Type B pancreatic cell (in vitro differentiated cells): Measurements from ENCODE around the gene CDC42BPG. TPM values are rescaled to one million over a fixed set of nuclear protein-coding genes. Genes with fewer than 3 reads are reported as not detected.
A peak's percentile ranks its signal among the peaks of the same experiment; 100 is the strongest.

Source experiments
- DNase-seq: peaks from one replicate; pipeline ENCODE4 v3.0.0; 2021; ENCODE audit warnings: mixed read lengths; ENCODE audit not compliant: unreplicated experiment; ENCODE audit errors: extremely low spot score
- H3K27ac Mint-ChIP-seq: 2 replicates; pipeline ENCODE4 v1.8.0; 2021; ENCODE audit warnings: mild to moderate bottlenecking, mixed read lengths
- H3K27me3 Mint-ChIP-seq: 2 replicates; pipeline ENCODE4 v1.8.0; 2021; ENCODE audit warnings: mixed read lengths
- H3K36me3 Mint-ChIP-seq: 2 replicates; pipeline ENCODE4 v1.8.0; 2021; ENCODE audit warnings: mixed read lengths
- H3K4me1 Mint-ChIP-seq: one replicate; pipeline ENCODE4 v1.8.0; 2021; ENCODE audit warnings: mixed read lengths; ENCODE audit not compliant: unreplicated experiment
- H3K4me3 Mint-ChIP-seq: 2 replicates; pipeline ENCODE4 v1.8.0; 2021; ENCODE audit warnings: mild to moderate bottlenecking, mixed read lengths
- H3K9me3 Mint-ChIP-seq: 2 replicates; pipeline ENCODE4 v1.8.0; 2021; ENCODE audit warnings: mixed read lengths
- CTCF ChIP-seq: fragments of 200-600 bp; sonication (generic); conservative IDR thresholded peaks from 2 replicates; pipeline ENCODE4 v1.5.0; 2021; ENCODE audit warnings: antibody characterized with exemption, mild to moderate bottlenecking
- total RNA-seq: library from RNA; stranded (reverse); gene quantifications from 2 replicates; pipeline ENCODE4 v1.2.1, GENCODE V29; 2021; ENCODE audit warnings: low replicate concordance

The CDC42BPG gene
- total RNA-seq, 1 donor from 2014 or later: 20.1 TPM

- H3K36me3 Mint-ChIP-seq: peaks cover 8% of the 10 kb centered on the region
- no peaks in the 10 kb centered on the region for H3K9me3 Mint-ChIP-seq
- DNase-seq: no peak
- peak overlapping the region; percentile 99 for H3K27ac Mint-ChIP-seq
- peak overlapping the region; percentile 99 for H3K4me3 Mint-ChIP-seq
- no peaks in the 10 kb centered on the region for H3K27me3 Mint-ChIP-seq
- no peak for TF ChIP-seq CTCF
- H3K4me1 Mint-ChIP-seq: peaks cover 35% of the 10 kb centered on the region
Measured at GRCh38 chr11:64878223-64878493, 33.7 kb upstream of the CDC42BPG start.

GRCh38 chr11:64877390-64878222 lies 33.2 kb upstream of the CDC42BPG start:
- peaks cover 12% of the 10 kb centered on the region for H3K36me3 Mint-ChIP-seq
- no peaks in the 10 kb centered on the region for H3K27me3 Mint-ChIP-seq
- H3K9me3 Mint-ChIP-seq: no peaks in the 10 kb centered on the region
- no peak for DNase-seq
- no peak for TF ChIP-seq CTCF
- peaks cover 40% of the 10 kb centered on the region for H3K4me1 Mint-ChIP-seq
- H3K4me3 Mint-ChIP-seq: peak overlapping the region; percentile 99
- peak overlapping the region; percentile 99 for H3K27ac Mint-ChIP-seq

- Mint-ChIP-seq H3K27ac (peak overlapping the region; percentile 99), H3K4me1 (peaks cover 40% of the 10 kb centered on the region), H3K36me3 (peaks cover 12% of the 10 kb centered on the region), H3K4me3 (peak overlapping the region; percentile 99), H3K9me3 (no peaks in the 10 kb centered on the region), H3K27me3 (no peaks in the 10 kb centered on the region)
- no peak for TF ChIP-seq CTCF
- DNase-seq: no peak
Measured at GRCh38 chr11:64876835-64877341, 32.4 kb upstream of the CDC42BPG start.

GRCh38 chr11:64876229-64876750 lies 31.8 kb upstream of the CDC42BPG start:
- DNase-seq: no peak
- Mint-ChIP-seq H3K4me3 (peak overlapping the region; percentile 99), H3K9me3 (no peaks in the 10 kb centered on the region), H3K27ac (peak overlapping the region; percentile 99), H3K36me3 (peaks cover 12% of the 10 kb centered on the region), H3K4me1 (peaks cover 38% of the 10 kb centered on the region), H3K27me3 (no peaks in the 10 kb centered on the region)
- TF ChIP-seq CTCF: no peak

- TF ChIP-seq CTCF: no peak
- H3K9me3 Mint-ChIP-seq: no peaks in the 10 kb centered on the region
- peak overlapping the region; percentile 99 for H3K4me3 Mint-ChIP-seq
- H3K36me3 Mint-ChIP-seq: peaks cover 12% of the 10 kb centered on the region
- no peaks in the 10 kb centered on the region for H3K27me3 Mint-ChIP-seq
- DNase-seq: no peak
- peaks cover 37% of the 10 kb centered on the region for H3K4me1 Mint-ChIP-seq
- peak overlapping the region; percentile 99 for H3K27ac Mint-ChIP-seq
Measured at GRCh38 chr11:64875369-64876228, 31.1 kb upstream of the CDC42BPG start.
